Measurements from ENCODE around the gene TLCD3B.

Gene TLCD3B

GRCh38 chr16:30033270-30033669 is 2.2 kb upstream of the TLCD3B start:
- WGBS, 2 experiments (ENCODE audit: insufficient coverage in 2 of 2): 83 to 88% methylated on average over 5 to 6 of the region's 7 CpGs
- no peaks in the 10 kb centered on the region for H3K9me3 ChIP-seq (ENCODE audit: control insufficient read depth, low read length)
- H3K36me3 ChIP-seq (ENCODE audit: control insufficient read depth, insufficient read depth, low read length): no peaks in the 10 kb centered on the region
- H3K4me1 ChIP-seq (ENCODE audit: control insufficient read depth, insufficient read depth, low read length, poor library complexity, severe bottlenecking): peaks cover 15% of the 10 kb centered on the region
- no peak overlapping the region for H3K27ac ChIP-seq (ENCODE audit: low read depth, low read length, severe bottlenecking)
- no peak overlapping the region for H3K4me3 ChIP-seq (ENCODE audit: extremely low read depth, insufficient read depth, low read length, poor library complexity, severe bottlenecking)

GRCh38 chr16:30032083-30032819 is 1.2 kb upstream of the TLCD3B start:
- no peak overlapping the region for H3K4me3 ChIP-seq (ENCODE audit: extremely low read depth, insufficient read depth, low read length, poor library complexity, severe bottlenecking)
- no peak overlapping the region for H3K27ac ChIP-seq (ENCODE audit: low read depth, low read length, severe bottlenecking)
- H3K9me3 ChIP-seq (ENCODE audit: control insufficient read depth, low read length): no peaks in the 10 kb centered on the region
- H3K36me3 ChIP-seq (ENCODE audit: control insufficient read depth, insufficient read depth, low read length): no peaks in the 10 kb centered on the region
- peaks cover 15% of the 10 kb centered on the region for H3K4me1 ChIP-seq (ENCODE audit: control insufficient read depth, insufficient read depth, low read length, poor library complexity, severe bottlenecking)
- WGBS, 2 experiments (ENCODE audit: insufficient coverage in 2 of 2): 14 to 25% methylated on average over 7 to 8 of the region's 12 CpGs

- Histone ChIP-seq H3K4me3 (ENCODE audit: extremely low read depth, insufficient read depth, low read length, poor library complexity, severe bottlenecking) (peak overlapping the region; percentile 21), H3K9me3 (ENCODE audit: control insufficient read depth, low read length) (no peaks in the 10 kb centered on the region), H3K27ac (ENCODE audit: low read depth, low read length, severe bottlenecking) (no peak overlapping the region), H3K36me3 (ENCODE audit: control insufficient read depth, insufficient read depth, low read length) (no peaks in the 10 kb centered on the region), H3K4me1 (ENCODE audit: control insufficient read depth, insufficient read depth, low read length, poor library complexity, severe bottlenecking) (peaks cover 15% of the 10 kb centered on the region)
- WGBS, 2 experiments (ENCODE audit: insufficient coverage in 2 of 2): 29 to 34% methylated on average over 5 to 7 of the region's 11 CpGs
These were observed 427 bp upstream of the TLCD3B start for GRCh38 chr16:30031477-30031918.

- Histone ChIP-seq H3K4me3 (ENCODE audit: extremely low read depth, insufficient read depth, low read length, poor library complexity, severe bottlenecking) (no peak overlapping the region), H3K36me3 (ENCODE audit: control insufficient read depth, insufficient read depth, low read length) (no peaks in the 10 kb centered on the region), H3K4me1 (ENCODE audit: control insufficient read depth, insufficient read depth, low read length, poor library complexity, severe bottlenecking) (peaks cover 15% of the 10 kb centered on the region), H3K27ac (ENCODE audit: low read depth, low read length, severe bottlenecking) (no peak overlapping the region), H3K9me3 (ENCODE audit: control insufficient read depth, low read length) (no peaks in the 10 kb centered on the region)
- WGBS, 2 experiments (ENCODE audit: insufficient coverage in 2 of 2): 12 to 23% methylated on average over 13 to 21 of the region's 23 CpGs
These were observed 923 bp downstream of the TLCD3B start for GRCh38 chr16:30030011-30030685.

- Histone ChIP-seq H3K27ac (ENCODE audit: low read depth, low read length, severe bottlenecking) (no peak overlapping the region), H3K4me1 (ENCODE audit: control insufficient read depth, insufficient read depth, low read length, poor library complexity, severe bottlenecking) (peaks cover 15% of the 10 kb centered on the region), H3K4me3 (ENCODE audit: extremely low read depth, insufficient read depth, low read length, poor library complexity, severe bottlenecking) (no peak overlapping the region), H3K9me3 (ENCODE audit: control insufficient read depth, low read length) (no peaks in the 10 kb centered on the region), H3K36me3 (ENCODE audit: control insufficient read depth, insufficient read depth, low read length) (no peaks in the 10 kb centered on the region)
- WGBS, 2 experiments (ENCODE audit: insufficient coverage in 2 of 2): 29 to 33% methylated on average over 14 to 15 of the region's 18 CpGs
These were observed 2.5 kb downstream of the TLCD3B start for GRCh38 chr16:30028438-30029076.

DNA sequence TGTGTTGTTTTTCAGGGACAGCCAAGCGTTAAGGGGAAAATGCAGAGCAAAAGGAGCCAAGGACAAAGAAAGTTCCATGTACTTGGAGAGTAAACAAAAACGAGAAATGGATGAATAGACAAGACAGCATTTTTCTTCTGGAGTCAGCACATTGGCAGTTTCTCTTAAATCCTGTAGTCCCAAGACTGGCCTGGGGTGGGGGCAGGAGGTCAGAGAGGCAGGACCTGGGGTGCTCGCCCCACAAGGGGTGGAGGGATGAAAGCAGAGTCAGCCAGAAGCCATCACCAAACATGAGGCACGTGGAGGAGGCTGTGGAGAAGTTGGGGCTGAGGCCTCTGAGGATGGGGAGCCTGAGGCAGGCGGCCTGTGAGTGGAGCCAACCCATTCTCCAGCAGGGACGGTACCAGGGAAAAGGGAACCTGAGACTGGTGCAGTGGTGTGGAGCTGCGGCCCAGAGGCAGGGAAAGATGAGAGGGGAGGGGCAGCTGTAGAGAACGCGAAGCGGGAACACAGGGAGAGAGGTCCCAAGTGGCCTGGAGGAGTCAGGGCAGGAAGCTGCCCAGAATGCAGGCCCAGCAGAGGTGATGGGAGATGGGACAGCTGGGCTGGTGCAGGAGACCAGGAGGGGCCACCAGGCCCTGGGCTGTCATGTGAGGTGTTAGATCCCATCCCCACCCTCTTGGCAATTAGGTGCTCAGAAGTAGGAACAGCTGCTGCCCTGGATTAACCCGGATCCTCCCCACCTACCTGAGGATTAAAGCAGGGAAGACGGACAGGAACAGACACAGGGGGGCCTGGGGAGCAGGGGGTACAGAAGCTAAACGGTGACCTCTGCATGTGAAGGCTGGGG is 3.3 kb downstream of the TLCD3B start:
- H3K4me1 ChIP-seq (ENCODE audit: control insufficient read depth, insufficient read depth, low read length, poor library complexity, severe bottlenecking): peaks cover 15% of the 10 kb centered on the region
- 72 to 79% methylated on average over 10 to 12 of the region's 13 CpGs for WGBS, 2 experiments (ENCODE audit: insufficient coverage in 2 of 2)
- no peaks in the 10 kb centered on the region for H3K9me3 ChIP-seq (ENCODE audit: control insufficient read depth, low read length)
- no peak overlapping the region for H3K27ac ChIP-seq (ENCODE audit: low read depth, low read length, severe bottlenecking)
- no peak overlapping the region for H3K4me3 ChIP-seq (ENCODE audit: extremely low read depth, insufficient read depth, low read length, poor library complexity, severe bottlenecking)
- no peaks in the 10 kb centered on the region for H3K36me3 ChIP-seq (ENCODE audit: control insufficient read depth, insufficient read depth, low read length)

GRCh38 chr16:30026449-30026848 is 4.6 kb downstream of the TLCD3B start:
- Histone ChIP-seq H3K9me3 (ENCODE audit: control insufficient read depth, low read length) (no peaks in the 10 kb centered on the region), H3K4me3 (ENCODE audit: extremely low read depth, insufficient read depth, low read length, poor library complexity, severe bottlenecking) (no peak overlapping the region), H3K27ac (ENCODE audit: low read depth, low read length, severe bottlenecking) (no peak overlapping the region), H3K4me1 (ENCODE audit: control insufficient read depth, insufficient read depth, low read length, poor library complexity, severe bottlenecking) (peaks cover 8% of the 10 kb centered on the region), H3K36me3 (ENCODE audit: control insufficient read depth, insufficient read depth, low read length) (no peaks in the 10 kb centered on the region)
- 92 to 94% methylated on average over 18 of the region's 18 CpGs for WGBS, 2 experiments (ENCODE audit: insufficient coverage in 2 of 2)

- Histone ChIP-seq H3K4me3 (ENCODE audit: extremely low read depth, insufficient read depth, low read length, poor library complexity, severe bottlenecking) (no peak overlapping the region), H3K27ac (ENCODE audit: low read depth, low read length, severe bottlenecking) (no peak overlapping the region), H3K9me3 (ENCODE audit: control insufficient read depth, low read length) (no peaks in the 10 kb centered on the region), H3K36me3 (ENCODE audit: control insufficient read depth, insufficient read depth, low read length) (no peaks in the 10 kb centered on the region), H3K4me1 (ENCODE audit: control insufficient read depth, insufficient read depth, low read length, poor library complexity, severe bottlenecking) (peaks cover 2% of the 10 kb centered on the region)
- 87 to 88% methylated on average over 3 to 7 of the region's 7 CpGs for WGBS, 2 experiments (ENCODE audit: insufficient coverage in 2 of 2)
These were observed 5.5 kb downstream of the TLCD3B start for GRCh38 chr16:30025574-30025973.

DNA sequence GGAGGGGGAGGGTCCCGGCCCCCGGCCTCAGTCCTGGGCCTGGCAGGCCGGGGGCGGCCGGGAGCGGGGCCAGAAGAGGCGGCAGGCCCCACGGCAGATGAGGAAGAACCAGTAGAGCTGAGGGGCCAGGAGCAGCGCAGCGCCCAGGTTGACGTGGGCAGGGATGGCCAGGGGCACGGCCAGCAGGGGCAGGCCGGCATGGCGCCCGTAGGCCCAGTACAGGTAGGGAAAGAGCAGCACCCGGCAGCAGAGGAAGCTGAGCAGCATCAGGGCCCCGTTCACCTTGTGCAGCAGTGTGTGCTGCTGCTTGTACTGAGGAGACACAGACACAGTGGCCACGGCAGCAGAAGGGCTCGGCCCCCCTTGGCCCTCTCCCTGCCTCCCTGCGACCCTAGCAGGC is 5.9 kb downstream of the TLCD3B start:
- Histone ChIP-seq H3K4me3 (ENCODE audit: extremely low read depth, insufficient read depth, low read length, poor library complexity, severe bottlenecking) (no peak overlapping the region), H3K4me1 (ENCODE audit: control insufficient read depth, insufficient read depth, low read length, poor library complexity, severe bottlenecking) (no peaks in the 10 kb centered on the region), H3K27ac (ENCODE audit: low read depth, low read length, severe bottlenecking) (no peak overlapping the region), H3K36me3 (ENCODE audit: control insufficient read depth, insufficient read depth, low read length) (no peaks in the 10 kb centered on the region), H3K9me3 (ENCODE audit: control insufficient read depth, low read length) (no peaks in the 10 kb centered on the region)
- 87 to 88% methylated on average over 18 to 20 of the region's 20 CpGs for WGBS, 2 experiments (ENCODE audit: insufficient coverage in 2 of 2)

- Histone ChIP-seq H3K9me3 (ENCODE audit: control insufficient read depth, low read length) (no peaks in the 10 kb centered on the region), H3K4me1 (ENCODE audit: control insufficient read depth, insufficient read depth, low read length, poor library complexity, severe bottlenecking) (no peaks in the 10 kb centered on the region), H3K4me3 (ENCODE audit: extremely low read depth, insufficient read depth, low read length, poor library complexity, severe bottlenecking) (no peak overlapping the region), H3K36me3 (ENCODE audit: control insufficient read depth, insufficient read depth, low read length) (no peaks in the 10 kb centered on the region), H3K27ac (ENCODE audit: low read depth, low read length, severe bottlenecking) (no peak overlapping the region)
- 89 to 90% methylated on average over 5 to 9 of the region's 16 CpGs for WGBS, 2 experiments (ENCODE audit: insufficient coverage in 2 of 2)
These were observed 6.6 kb downstream of the TLCD3B start for GRCh38 chr16:30024451-30024850.
